CD4-positive, alpha-beta T cell treated with Interferon alpha-2 for 1 hour (primary cell): ENCODE data around the gene LARP7.
A peak's percentile ranks its signal among the peaks of the same experiment; 100 is the strongest.
"Not testable (repeated sequence)": the region's sequence is repeated elsewhere in the genome, so short reads cannot be mapped to it uniquely, and the experiment has no call there.

Source experiments
- DNase-seq, 2 donors: peaks; one replicate each; pipeline ENCODE4 v3.0.0-alpha.2; 2020 to 2022

The LARP7 gene

GRCh38 chr4:112651641-112652040 is 14.7 kb downstream of the LARP7 start:
- no peak for DNase-seq

- DNase-seq, result no peak
These were observed 15.3 kb downstream of the LARP7 start for GRCh38 chr4:112652216-112652615.

- DNase-seq, result no peak
These were observed 18.3 kb downstream of the LARP7 start for GRCh38 chr4:112655270-112655669.

GRCh38 chr4:112656115-112656514 is 19.2 kb downstream of the LARP7 start:
- DNase-seq, result not testable (repeated sequence)

- DNase-seq, result no peak
These were observed 27.7 kb downstream of the LARP7 start for GRCh38 chr4:112664611-112665010.

GRCh38 chr4:112668131-112668530 is 31.2 kb downstream of the LARP7 start:
- DNase-seq, result no peak

GRCh38 chr4:112673076-112673475 is 36.1 kb downstream of the LARP7 start:
- DNase-seq, result no peak

- no peak for DNase-seq
These were observed 36.7 kb downstream of the LARP7 start for GRCh38 chr4:112673686-112674085.

- DNase-seq, result no peak
These were observed 37.4 kb downstream of the LARP7 start for GRCh38 chr4:112674376-112674775.

- no peak for DNase-seq
These were observed 40.7 kb downstream of the LARP7 start for GRCh38 chr4:112677519-112678091.

- DNase-seq, result no peak
These were observed 44.1 kb downstream of the LARP7 start for GRCh38 chr4:112680996-112681395.

GRCh38 chr4:112693507-112693906 is 56.6 kb downstream of the LARP7 start:
- no peak for DNase-seq

- no peak for DNase-seq
These were observed 63.7 kb downstream of the LARP7 start for GRCh38 chr4:112700679-112701078.

- DNase-seq, result no peak
These were observed 65.9 kb downstream of the LARP7 start for GRCh38 chr4:112702892-112703291.

GRCh38 chr4:112704322-112704721 is 67.4 kb downstream of the LARP7 start:
- DNase-seq, result no peak

- DNase-seq, result no peak
These were observed 68.3 kb downstream of the LARP7 start for GRCh38 chr4:112704991-112705845.

GRCh38 chr4:112705891-112706839 is 69.2 kb downstream of the LARP7 start:
- DNase-seq, result peak in 1 of 2 donors; percentile 15

GRCh38 chr4:112706840-112707207 is 69.9 kb downstream of the LARP7 start:
- DNase-seq, result no peak
